AG09319 (cell line): ENCODE results near the gene HSD11B2.

ENCODE experiments used
- DNase-seq: peaks from one replicate; pipeline ENCODE4 v3.0.0-alpha.2; 2010; ENCODE audit warnings: low read depth; ENCODE audit errors: extremely low read depth
- TF ChIP-seq, protein P1 (sequence below): IDR thresholded peaks from 2 replicates; pipeline ENCODE4 v1.5.1; 2011; ENCODE audit warnings: low read depth, mild to moderate bottlenecking, inconsistent platforms, low read length, moderate library complexity

HSD11B2 gene

DNA sequence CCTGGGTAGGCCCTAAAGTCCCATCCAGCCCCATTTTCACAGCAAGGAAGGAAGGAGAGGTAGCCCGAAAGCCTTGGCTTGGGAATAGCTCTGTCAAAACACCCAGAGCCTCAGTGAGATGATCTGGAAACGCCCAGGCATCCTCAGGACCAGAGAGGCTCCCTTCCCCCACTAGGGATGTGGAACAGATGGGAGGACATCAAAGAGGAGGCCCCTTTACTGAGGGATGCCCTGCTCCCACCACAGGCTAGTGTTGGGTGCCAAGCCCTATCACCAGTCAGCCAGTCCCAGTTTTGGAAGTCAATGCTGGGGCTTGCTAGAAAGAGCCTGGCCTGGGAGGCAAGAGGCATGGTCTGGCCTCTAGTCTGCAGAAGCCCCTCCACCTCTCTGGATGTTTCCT, 42.3 kb upstream of the HSD11B2 start:
- no peak for DNase-seq
- TF ChIP-seq, protein P1, sequence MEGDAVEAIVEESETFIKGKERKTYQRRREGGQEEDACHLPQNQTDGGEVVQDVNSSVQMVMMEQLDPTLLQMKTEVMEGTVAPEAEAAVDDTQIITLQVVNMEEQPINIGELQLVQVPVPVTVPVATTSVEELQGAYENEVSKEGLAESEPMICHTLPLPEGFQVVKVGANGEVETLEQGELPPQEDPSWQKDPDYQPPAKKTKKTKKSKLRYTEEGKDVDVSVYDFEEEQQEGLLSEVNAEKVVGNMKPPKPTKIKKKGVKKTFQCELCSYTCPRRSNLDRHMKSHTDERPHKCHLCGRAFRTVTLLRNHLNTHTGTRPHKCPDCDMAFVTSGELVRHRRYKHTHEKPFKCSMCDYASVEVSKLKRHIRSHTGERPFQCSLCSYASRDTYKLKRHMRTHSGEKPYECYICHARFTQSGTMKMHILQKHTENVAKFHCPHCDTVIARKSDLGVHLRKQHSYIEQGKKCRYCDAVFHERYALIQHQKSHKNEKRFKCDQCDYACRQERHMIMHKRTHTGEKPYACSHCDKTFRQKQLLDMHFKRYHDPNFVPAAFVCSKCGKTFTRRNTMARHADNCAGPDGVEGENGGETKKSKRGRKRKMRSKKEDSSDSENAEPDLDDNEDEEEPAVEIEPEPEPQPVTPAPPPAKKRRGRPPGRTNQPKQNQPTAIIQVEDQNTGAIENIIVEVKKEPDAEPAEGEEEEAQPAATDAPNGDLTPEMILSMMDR: no peak

- no peak for DNase-seq
- TF ChIP-seq, protein P1: no peak
Measured at GRCh38 chr16:67389911-67390815, 40.8 kb upstream of the HSD11B2 start.

GRCh38 chr16:67390816-67391423, 40.0 kb upstream of the HSD11B2 start:
- TF ChIP-seq, protein P1: no peak
- no peak for DNase-seq

GRCh38 chr16:67391424-67392300, 39.3 kb upstream of the HSD11B2 start:
- no peak for DNase-seq
- TF ChIP-seq, protein P1: no peak

DNA sequence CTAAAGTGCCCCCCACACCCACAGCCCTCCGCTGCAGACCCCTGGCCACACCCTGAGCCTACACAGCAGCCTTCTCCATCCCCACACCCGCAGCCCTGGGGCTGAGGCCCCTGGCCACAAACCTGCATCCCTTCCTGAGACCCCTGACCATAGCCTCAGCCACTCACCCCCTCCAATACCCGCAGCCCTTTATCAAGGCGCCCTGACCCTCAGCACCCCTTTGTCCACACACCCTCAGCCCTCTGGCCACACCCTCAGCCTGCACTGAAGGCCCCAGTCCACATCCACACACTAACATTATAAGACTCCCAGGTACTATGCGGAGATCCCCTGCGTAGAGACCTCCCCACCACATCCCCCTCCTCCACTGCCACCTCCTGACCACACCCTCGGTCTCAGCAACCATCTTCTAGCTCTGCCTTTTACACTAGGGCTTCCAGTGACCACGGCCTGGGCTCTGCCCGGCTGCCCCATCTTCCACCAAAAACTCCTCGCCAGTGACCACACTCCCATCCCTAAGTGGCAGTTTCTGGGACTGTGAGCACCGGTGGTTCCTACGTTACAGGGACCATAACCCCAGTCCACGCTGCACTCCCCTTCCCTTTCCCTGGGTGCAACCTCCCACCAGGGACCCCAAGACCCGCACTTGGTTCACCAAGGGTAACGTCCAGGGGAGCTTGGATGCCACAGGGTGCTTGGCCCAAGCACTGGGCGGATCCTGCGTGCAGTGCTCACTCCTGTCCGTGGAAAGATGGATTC, 38.4 kb upstream of the HSD11B2 start:
- no peak for DNase-seq
- TF ChIP-seq, protein P1: no peak

- peak; percentile 52 for DNase-seq
- TF ChIP-seq, protein P1: peak; percentile 65
Measured at GRCh38 chr16:67393111-67393787, 37.7 kb upstream of the HSD11B2 start, which contains the start of gene TPPP3. TSS of gene TPPP3 (minus strand) at chr16:67393498. CDS start at chr16:67391111, 2,387 bp downstream.
